T-helper 2 cell treated with Interferon-gamma antibody and Interleukin-4, amounts not matched to agents 5 μg/mL and 100 μg/mL, for 36 hours (primary cell): Measurements from ENCODE around the gene PRM1.

ENCODE experiments used
- DNase-seq: peaks from one replicate; pipeline ENCODE4 v3.0.0; 2021; ENCODE audit warnings: low spot score
- H3K27ac Mint-ChIP-seq: one replicate; pipeline ENCODE4 v1.8.0; 2021; ENCODE audit warnings: mild to moderate bottlenecking, mixed read lengths
- H3K27me3 Mint-ChIP-seq: one replicate; pipeline ENCODE4 v1.8.0; 2021; ENCODE audit warnings: low read depth, mixed read lengths
- H3K36me3 Mint-ChIP-seq: one replicate; pipeline ENCODE4 v1.8.0; 2021; ENCODE audit warnings: low read depth, mixed read lengths
- H3K4me1 Mint-ChIP-seq: one replicate; pipeline ENCODE4 v1.8.0; 2021; ENCODE audit warnings: low read depth, mixed read lengths
- H3K4me3 Mint-ChIP-seq: one replicate; pipeline ENCODE4 v1.8.0; 2022; ENCODE audit warnings: mild to moderate bottlenecking, moderate library complexity, mixed read lengths
- H3K9me3 Mint-ChIP-seq: one replicate; pipeline ENCODE4 v1.8.0; 2021; ENCODE audit warnings: mixed read lengths

The PRM1 gene

GRCh38 chr16:11280616-11281522, at the start of gene PRM1:
Gene PRM1 (minus strand): TSS chr16:11281330. CDS start chr16:11281238, 92 bp downstream.
- Mint-ChIP-seq H3K27me3 (peaks cover 18% of the 10 kb centered on the region), H3K4me1 (peaks cover 7% of the 10 kb centered on the region), H3K9me3 (no peaks in the 10 kb centered on the region), H3K4me3 (no peak within 1 kb of the TSS), H3K27ac (peak within 1 kb of the TSS; percentile 14), H3K36me3 (no peaks in the 10 kb centered on the region)
- DNase-seq = no peak

GRCh38 chr16:11330526-11331237, 49.6 kb upstream of the PRM1 start:
- Mint-ChIP-seq H3K27me3 (no peaks in the 10 kb centered on the region), H3K4me3 (no peak overlapping the region), H3K9me3 (peaks cover 3% of the 10 kb centered on the region), H3K27ac (no peak overlapping the region), H3K4me1 (peaks cover 31% of the 10 kb centered on the region), H3K36me3 (peaks cover 4% of the 10 kb centered on the region)
- no peak for DNase-seq

- Mint-ChIP-seq H3K4me3 (no peak overlapping the region), H3K27me3 (no peaks in the 10 kb centered on the region), H3K27ac (no peak overlapping the region), H3K4me1 (peaks cover 39% of the 10 kb centered on the region), H3K36me3 (peaks cover 4% of the 10 kb centered on the region), H3K9me3 (peaks cover 3% of the 10 kb centered on the region)
- no peak for DNase-seq
Observed at GRCh38 chr16:11329891-11330290, 48.8 kb upstream of the PRM1 start.

GRCh38 chr16:11329071-11329491, 48.0 kb upstream of the PRM1 start:
- Mint-ChIP-seq H3K9me3 (peaks cover 3% of the 10 kb centered on the region), H3K27me3 (no peaks in the 10 kb centered on the region), H3K36me3 (peaks cover 4% of the 10 kb centered on the region), H3K4me1 (peaks cover 42% of the 10 kb centered on the region), H3K4me3 (peak overlapping the region; percentile 76), H3K27ac (peak overlapping the region; percentile 78)
- DNase-seq = no peak

- peaks cover 3% of the 10 kb centered on the region for H3K9me3 Mint-ChIP-seq
- peak; percentile 61 for DNase-seq
- peak overlapping the region; percentile 78 for H3K27ac Mint-ChIP-seq
- no peaks in the 10 kb centered on the region for H3K27me3 Mint-ChIP-seq
- H3K4me1 Mint-ChIP-seq = peaks cover 42% of the 10 kb centered on the region
- H3K36me3 Mint-ChIP-seq = peaks cover 4% of the 10 kb centered on the region
- peak overlapping the region; percentile 76 for H3K4me3 Mint-ChIP-seq
Observed at GRCh38 chr16:11328172-11329070, 47.3 kb upstream of the PRM1 start.

GRCh38 chr16:11327277-11328171, 46.4 kb upstream of the PRM1 start:
- Mint-ChIP-seq H3K4me3 (peak overlapping the region; percentile 76), H3K27me3 (no peaks in the 10 kb centered on the region), H3K36me3 (peaks cover 4% of the 10 kb centered on the region), H3K27ac (peak overlapping the region; percentile 42), H3K9me3 (peaks cover 3% of the 10 kb centered on the region), H3K4me1 (peaks cover 42% of the 10 kb centered on the region)
- no peak for DNase-seq

GRCh38 chr16:11326737-11327276, 45.7 kb upstream of the PRM1 start:
- no peaks in the 10 kb centered on the region for H3K27me3 Mint-ChIP-seq
- H3K27ac Mint-ChIP-seq = peak overlapping the region; percentile 42
- DNase-seq = no peak
- H3K9me3 Mint-ChIP-seq = peaks cover 3% of the 10 kb centered on the region
- H3K36me3 Mint-ChIP-seq = peaks cover 4% of the 10 kb centered on the region
- H3K4me3 Mint-ChIP-seq = peak overlapping the region; percentile 44
- H3K4me1 Mint-ChIP-seq = peaks cover 42% of the 10 kb centered on the region

GRCh38 chr16:11326084-11326736, 45.1 kb upstream of the PRM1 start:
- Mint-ChIP-seq H3K4me1 (peaks cover 42% of the 10 kb centered on the region), H3K27ac (no peak overlapping the region), H3K4me3 (no peak overlapping the region), H3K27me3 (no peaks in the 10 kb centered on the region), H3K9me3 (peaks cover 3% of the 10 kb centered on the region), H3K36me3 (peaks cover 4% of the 10 kb centered on the region)
- DNase-seq = no peak

GRCh38 chr16:11325404-11326083, 44.4 kb upstream of the PRM1 start:
- Mint-ChIP-seq H3K4me3 (no peak overlapping the region), H3K27me3 (no peaks in the 10 kb centered on the region)

GRCh38 chr16:11323551-11324336, 42.6 kb upstream of the PRM1 start:
- no peak overlapping the region for H3K4me3 Mint-ChIP-seq
- H3K4me1 Mint-ChIP-seq = peaks cover 35% of the 10 kb centered on the region
- H3K27ac Mint-ChIP-seq = no peak overlapping the region
- H3K36me3 Mint-ChIP-seq = peaks cover 4% of the 10 kb centered on the region
- DNase-seq = no peak
- no peaks in the 10 kb centered on the region for H3K27me3 Mint-ChIP-seq
- H3K9me3 Mint-ChIP-seq = peaks cover 3% of the 10 kb centered on the region

More at GRCh38 chr16:11325404-11326083, 44.4 kb upstream of the PRM1 start:
- Mint-ChIP-seq H3K4me1 (peaks cover 42% of the 10 kb centered on the region), H3K36me3 (peaks cover 4% of the 10 kb centered on the region), H3K9me3 (peaks cover 3% of the 10 kb centered on the region), H3K27ac (peak overlapping the region; percentile 22)
- no peak for DNase-seq

GRCh38 chr16:11322823-11323222, 41.7 kb upstream of the PRM1 start:
- Mint-ChIP-seq H3K27ac (no peak overlapping the region), H3K4me3 (no peak overlapping the region), H3K27me3 (no peaks in the 10 kb centered on the region), H3K36me3 (peaks cover 4% of the 10 kb centered on the region), H3K4me1 (peaks cover 26% of the 10 kb centered on the region), H3K9me3 (peaks cover 3% of the 10 kb centered on the region)
- no peak for DNase-seq
